ENCODE results near the gene DNAH17. TPM values are rescaled to one million over a fixed set of nuclear protein-coding genes. Genes with fewer than 3 reads are reported as not detected.

The DNAH17 gene
- total and polyA plus RNA-seq, 2 of the 13 experiments (the other 11 are each of a cell fraction or from before 2014, with no cell fraction given) = 0.86 to 1.6 TPM

DNA sequence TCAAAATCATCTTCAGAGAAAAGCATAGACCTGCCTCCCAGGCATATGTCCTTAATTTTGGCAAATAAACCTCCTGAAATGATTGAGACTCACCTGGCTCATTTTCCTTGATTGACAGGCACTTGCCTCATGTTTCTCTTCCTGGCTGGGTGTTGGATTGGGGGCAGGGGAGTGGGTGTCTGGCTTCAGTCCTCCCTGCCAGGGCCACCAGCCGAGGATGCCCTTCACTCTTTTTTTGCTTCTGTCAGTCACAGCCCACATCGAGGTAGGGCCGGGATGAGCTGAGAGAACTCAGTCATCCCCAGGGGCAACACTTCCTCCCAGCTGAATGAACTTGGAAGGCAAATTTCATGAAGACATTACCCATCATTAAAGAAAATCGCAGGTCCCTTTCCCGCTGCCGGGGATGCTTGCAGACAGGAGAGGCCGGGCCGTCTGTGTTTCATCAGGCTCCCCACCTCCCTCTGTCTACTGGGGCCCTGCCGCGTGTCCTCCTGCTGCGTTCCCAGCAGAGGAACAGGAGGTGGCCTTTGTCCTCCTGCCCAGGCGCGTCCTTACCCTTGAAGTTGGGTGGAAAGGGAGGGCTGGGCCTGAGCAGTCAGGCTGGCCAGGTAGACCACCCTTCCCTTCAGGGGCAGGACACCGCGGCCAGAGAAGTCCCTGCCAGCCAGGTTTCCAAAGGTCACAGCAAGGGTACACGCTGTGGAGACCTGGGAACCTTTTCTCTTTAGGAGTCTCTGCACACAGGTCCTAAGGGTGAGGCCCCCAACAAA is 11.2 kb upstream of the DNAH17 start (continued):
- no peak for TF ChIP-seq ZNF251 (CRISPR knock-in tag; IDR thresholded peaks at IDR 0.05)
- TF ChIP-seq, protein P1, sequence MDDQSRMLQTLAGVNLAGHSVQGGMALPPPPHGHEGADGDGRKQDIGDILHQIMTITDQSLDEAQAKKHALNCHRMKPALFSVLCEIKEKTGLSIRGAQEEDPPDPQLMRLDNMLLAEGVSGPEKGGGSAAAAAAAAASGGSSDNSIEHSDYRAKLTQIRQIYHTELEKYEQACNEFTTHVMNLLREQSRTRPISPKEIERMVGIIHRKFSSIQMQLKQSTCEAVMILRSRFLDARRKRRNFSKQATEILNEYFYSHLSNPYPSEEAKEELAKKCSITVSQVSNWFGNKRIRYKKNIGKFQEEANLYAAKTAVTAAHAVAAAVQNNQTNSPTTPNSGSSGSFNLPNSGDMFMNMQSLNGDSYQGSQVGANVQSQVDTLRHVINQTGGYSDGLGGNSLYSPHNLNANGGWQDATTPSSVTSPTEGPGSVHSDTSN (CRISPR knock-in tag; IDR thresholded peaks at IDR 0.05; ENCODE audit: borderline replicate concordance) = 0 out of 2 replicates have a peak, but pooled peaks have one; percentile 4
- no peak for TF ChIP-seq CREM (IDR thresholded peaks at IDR 0.05)
- TF ChIP-seq CREM (CRISPR knock-in tag; IDR thresholded peaks at IDR 0.05) = no peak
- no peak for TF ChIP-seq PLRG1 (conservative IDR thresholded peaks at IDR 0.05)
- TF ChIP-seq, protein P2, sequence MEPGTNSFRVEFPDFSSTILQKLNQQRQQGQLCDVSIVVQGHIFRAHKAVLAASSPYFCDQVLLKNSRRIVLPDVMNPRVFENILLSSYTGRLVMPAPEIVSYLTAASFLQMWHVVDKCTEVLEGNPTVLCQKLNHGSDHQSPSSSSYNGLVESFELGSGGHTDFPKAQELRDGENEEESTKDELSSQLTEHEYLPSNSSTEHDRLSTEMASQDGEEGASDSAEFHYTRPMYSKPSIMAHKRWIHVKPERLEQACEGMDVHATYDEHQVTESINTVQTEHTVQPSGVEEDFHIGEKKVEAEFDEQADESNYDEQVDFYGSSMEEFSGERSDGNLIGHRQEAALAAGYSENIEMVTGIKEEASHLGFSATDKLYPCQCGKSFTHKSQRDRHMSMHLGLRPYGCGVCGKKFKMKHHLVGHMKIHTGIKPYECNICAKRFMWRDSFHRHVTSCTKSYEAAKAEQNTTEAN (CRISPR knock-in tag; conservative IDR thresholded peaks at IDR 0.05) = no peak
- TF ChIP-seq, protein P3, sequence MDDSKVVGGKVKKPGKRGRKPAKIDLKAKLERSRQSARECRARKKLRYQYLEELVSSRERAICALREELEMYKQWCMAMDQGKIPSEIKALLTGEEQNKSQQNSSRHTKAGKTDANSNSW (CRISPR knock-in tag; IDR thresholded peaks at IDR 0.05; ENCODE audit: borderline replicate concordance) = no peak
- 0 out of 2 replicates have a peak, but pooled peaks have one; percentile 47 for TF ChIP-seq KLF12 (CRISPR knock-in tag; IDR thresholded peaks at IDR 0.05; ENCODE audit: borderline replicate concordance)
- peak; percentile 37; the same call in 1 of the 2 replicates for TF ChIP-seq ERF (CRISPR knock-in tag; IDR thresholded peaks at IDR 0.05)
- TF ChIP-seq, protein P4, sequence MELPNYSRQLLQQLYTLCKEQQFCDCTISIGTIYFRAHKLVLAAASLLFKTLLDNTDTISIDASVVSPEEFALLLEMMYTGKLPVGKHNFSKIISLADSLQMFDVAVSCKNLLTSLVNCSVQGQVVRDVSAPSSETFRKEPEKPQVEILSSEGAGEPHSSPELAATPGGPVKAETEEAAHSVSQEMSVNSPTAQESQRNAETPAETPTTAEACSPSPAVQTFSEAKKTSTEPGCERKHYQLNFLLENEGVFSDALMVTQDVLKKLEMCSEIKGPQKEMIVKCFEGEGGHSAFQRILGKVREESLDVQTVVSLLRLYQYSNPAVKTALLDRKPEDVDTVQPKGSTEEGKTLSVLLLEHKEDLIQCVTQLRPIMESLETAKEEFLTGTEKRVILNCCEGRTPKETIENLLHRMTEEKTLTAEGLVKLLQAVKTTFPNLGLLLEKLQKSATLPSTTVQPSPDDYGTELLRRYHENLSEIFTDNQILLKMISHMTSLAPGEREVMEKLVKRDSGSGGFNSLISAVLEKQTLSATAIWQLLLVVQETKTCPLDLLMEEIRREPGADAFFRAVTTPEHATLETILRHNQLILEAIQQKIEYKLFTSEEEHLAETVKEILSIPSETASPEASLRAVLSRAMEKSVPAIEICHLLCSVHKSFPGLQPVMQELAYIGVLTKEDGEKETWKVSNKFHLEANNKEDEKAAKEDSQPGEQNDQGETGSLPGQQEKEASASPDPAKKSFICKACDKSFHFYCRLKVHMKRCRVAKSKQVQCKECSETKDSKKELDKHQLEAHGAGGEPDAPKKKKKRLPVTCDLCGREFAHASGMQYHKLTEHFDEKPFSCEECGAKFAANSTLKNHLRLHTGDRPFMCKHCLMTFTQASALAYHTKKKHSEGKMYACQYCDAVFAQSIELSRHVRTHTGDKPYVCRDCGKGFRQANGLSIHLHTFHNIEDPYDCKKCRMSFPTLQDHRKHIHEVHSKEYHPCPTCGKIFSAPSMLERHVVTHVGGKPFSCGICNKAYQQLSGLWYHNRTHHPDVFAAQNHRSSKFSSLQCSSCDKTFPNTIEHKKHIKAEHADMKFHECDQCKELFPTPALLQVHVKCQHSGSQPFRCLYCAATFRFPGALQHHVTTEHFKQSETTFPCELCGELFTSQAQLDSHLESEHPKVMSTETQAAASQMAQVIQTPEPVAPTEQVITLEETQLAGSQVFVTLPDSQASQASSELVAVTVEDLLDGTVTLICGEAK (IDR thresholded peaks at IDR 0.05) = no peak
- TF ChIP-seq, protein P4 (CRISPR knock-in tag; IDR thresholded peaks at IDR 0.05) = no peak; the same call in 1 of the 2 replicates
- TF ChIP-seq MZF1 (CRISPR knock-in tag; IDR thresholded peaks at IDR 0.05; ENCODE audit: borderline replicate concordance) = no peak
- no peak for TF ChIP-seq SRSF9 (IDR thresholded peaks at IDR 0.05; ENCODE audit: borderline replicate concordance, insufficient read depth, low read depth, low read length, poor library complexity, severe bottlenecking)
- no peak for TF ChIP-seq ZNF775 (CRISPR knock-in tag; IDR thresholded peaks at IDR 0.05; ENCODE audit: borderline replicate concordance)
- no peak for TF ChIP-seq RFXANK (CRISPR knock-in tag; IDR thresholded peaks at IDR 0.05)
- no peak for TF ChIP-seq ZNF670 (CRISPR knock-in tag; IDR thresholded peaks at IDR 0.05; ENCODE audit: borderline replicate concordance)
- TF ChIP-seq ATM (IDR thresholded peaks at IDR 0.05; ENCODE audit: borderline replicate concordance) = no peak
- peak; percentile 57 for TF ChIP-seq MED8 (CRISPR knock-in tag; IDR thresholded peaks at IDR 0.05; ENCODE audit: insufficient replicate concordance)

Measured in HepG2 (cell line).